CD4-positive, alpha-beta T cell treated with Interleukin-2 at 100 ng/mL for 4 hours (primary cell): ENCODE results near the gene SRPK1.
"Not testable (repeated sequence)": the region's sequence is repeated elsewhere in the genome, so short reads cannot be mapped to it uniquely, and the experiment has no call there.

Source experiments
- DNase-seq: peaks from one replicate; pipeline ENCODE4 v3.0.0-alpha.2; 2020; ENCODE audit warnings: low spot score

Gene SRPK1

GRCh38 chr6:35920793-35921732, at the start of gene SRPK1:
Gene SRPK1, minus strand, starts transcription at chr6:35921098. Its CDS starts 42 bp downstream, at chr6:35921056.
- peak; percentile 85 for DNase-seq

DNA sequence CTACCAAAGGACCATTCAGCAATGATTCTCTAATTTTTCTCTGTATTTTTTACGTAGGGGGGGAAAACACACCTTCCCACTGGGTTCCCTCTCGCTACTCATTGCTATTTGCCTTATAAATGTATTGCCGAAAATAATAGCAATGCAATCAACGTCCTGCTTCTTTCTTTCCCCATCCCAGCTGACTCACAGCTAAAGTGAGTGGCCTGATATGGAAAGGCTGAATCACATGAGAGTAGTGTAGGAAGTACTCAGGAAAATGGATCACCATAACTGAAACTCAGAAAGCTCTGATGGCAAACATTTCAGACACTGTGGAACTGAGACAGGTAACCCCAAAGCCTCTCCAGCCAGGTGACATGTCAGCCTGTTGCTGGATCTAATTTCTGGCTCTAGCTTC, 49.3 kb upstream of the SRPK1 start:
- DNase-seq = no peak

DNA sequence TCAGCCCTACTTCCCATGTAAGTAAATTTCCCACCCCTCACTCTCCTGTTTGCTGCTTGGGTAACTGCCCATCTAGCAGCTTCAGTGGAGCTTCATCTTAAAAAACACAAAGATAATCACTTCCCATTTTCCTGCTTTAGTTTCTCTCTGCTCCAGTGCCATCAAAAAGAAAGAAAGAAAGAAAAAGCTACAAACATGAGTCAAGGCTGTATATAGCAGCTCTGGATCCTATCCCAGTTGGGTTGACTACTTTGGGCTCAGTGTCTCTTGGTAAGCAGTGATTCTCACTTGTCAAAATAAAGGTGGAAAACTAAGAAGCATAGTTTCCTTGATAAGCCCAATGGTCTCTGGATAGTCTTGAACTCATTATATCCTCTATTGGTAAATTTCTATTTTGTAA, 48.7 kb upstream of the SRPK1 start:
- DNase-seq = no peak

DNA sequence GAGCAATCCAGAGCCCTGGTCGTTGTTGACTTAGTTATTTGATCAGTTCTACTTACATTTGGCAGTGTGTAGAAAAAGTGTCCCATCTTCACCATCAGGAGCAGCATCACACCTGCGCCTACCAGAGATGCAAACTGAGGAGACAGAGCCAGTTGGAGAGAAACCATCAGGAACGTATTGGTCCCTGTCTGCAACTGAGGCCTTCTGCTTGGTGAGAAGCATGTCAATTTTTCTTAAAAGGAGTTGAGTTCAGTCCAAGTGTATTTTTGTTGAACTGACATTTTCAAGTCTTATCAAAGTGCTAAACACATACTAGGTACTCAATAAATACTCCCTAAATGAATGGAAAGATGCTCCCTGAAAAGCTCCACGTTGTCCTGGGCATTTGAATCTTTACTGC, 47.9 kb upstream of the SRPK1 start:
- no peak for DNase-seq

- no peak for DNase-seq
These were observed 46.3 kb upstream of the SRPK1 start for GRCh38 chr6:35967076-35967774.

- no peak for DNase-seq
These were observed 42.1 kb upstream of the SRPK1 start for GRCh38 chr6:35962779-35963560.

DNA sequence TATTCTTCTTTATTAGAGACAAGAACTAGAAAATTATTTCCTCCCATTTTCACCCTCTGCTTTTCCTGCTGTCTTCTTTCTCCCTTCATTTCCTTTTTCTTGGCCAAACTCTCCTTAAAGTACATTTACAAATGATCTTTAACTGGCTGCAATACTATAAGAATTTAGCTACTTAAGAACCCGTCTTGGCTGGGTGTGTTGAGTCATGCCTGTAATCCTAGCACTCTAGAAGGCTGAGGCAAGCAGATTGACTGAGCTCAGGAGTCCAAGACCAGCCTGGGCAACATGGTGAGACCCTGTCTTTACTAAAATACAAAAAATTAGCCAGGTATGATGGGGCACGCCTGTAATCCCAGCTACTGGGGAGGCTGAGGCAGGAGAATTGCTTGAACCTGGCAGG, 39.3 kb upstream of the SRPK1 start:
- DNase-seq = no peak

DNA sequence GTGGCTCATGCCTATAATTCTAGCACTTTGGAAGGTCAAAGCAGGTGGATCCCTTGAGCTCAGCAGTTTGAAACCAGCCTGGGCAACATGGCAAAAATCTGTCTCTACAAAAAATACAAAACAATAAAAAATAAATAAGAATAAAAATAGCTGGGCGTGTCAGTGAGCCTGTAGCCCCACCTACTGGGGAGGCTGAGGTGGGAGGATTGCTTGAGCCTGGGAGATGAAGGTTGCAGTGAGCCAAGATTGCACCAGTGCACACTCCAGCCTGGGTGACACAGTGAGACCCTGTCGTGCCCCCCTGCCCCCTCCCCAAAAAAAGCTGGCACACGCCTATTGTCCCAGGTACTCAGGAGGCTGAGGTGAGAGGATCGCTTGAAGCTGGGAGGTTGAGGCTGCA, 35.1 kb upstream of the SRPK1 start:
- DNase-seq = no peak

DNA sequence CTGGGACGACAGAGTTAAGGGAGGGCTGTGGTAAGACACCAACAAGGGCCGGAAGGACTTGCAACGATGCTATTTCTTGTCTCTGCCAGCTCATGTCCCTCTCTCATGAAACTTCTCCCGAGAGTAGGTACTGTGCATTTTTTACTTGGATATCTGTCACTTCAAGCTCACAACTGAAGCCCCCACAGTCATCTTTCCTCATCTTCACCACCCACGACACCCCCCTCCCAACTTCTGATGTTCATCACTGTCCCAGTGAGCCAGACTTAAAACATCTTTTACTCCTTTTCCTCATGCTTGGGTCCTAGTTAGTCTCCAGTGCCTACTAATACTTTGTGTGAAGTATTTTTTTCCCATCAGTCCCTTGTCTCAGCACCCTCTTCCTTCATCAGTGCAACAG, 34.6 kb upstream of the SRPK1 start:
- no peak for DNase-seq

- DNase-seq = no peak
These were observed 34.2 kb upstream of the SRPK1 start for GRCh38 chr6:35955071-35955470.

DNA sequence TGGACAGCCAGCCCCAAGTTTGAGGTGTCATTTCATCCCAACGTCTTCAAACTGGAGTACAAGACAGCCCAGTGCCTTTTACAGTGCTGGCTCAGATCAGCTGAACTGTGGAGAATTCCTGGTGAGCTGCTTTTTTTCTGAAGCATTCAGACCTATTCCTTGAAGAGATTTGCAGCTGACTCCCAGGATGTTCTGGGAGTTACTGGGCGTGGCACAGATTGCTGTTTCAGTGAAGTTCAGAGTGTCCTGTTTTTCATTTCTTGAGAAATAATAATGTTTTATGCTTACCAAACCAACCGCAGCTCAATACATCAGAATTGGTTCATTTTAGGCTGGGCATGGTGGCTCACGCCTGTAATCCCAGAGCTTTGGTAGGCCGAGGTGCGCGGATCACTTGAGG, 33.4 kb upstream of the SRPK1 start:
- no peak for DNase-seq

DNA sequence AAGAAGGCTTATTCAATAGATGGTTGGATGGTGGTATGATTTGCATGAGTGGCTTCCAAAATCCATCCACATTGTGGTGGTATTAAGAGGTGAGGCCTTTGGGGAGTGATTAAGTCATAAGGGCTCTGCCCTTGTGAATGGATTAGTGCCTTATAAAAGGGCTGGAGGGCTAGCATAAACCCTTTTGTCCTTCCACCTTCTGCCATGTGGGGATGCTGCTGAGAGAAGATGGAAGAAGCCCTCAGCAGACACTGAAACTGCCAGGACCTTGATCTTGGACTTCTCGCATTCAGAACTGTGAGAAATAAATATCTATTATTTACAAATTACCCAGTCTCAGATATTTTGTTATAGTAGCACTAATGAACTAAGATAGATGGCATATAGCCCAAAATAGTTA, 27.8 kb upstream of the SRPK1 start:
- DNase-seq = no peak

- DNase-seq = no peak
These were observed 24.7 kb upstream of the SRPK1 start for GRCh38 chr6:35945650-35946025.

- DNase-seq = no peak
These were observed 22.5 kb upstream of the SRPK1 start for GRCh38 chr6:35943390-35943789.

DNA sequence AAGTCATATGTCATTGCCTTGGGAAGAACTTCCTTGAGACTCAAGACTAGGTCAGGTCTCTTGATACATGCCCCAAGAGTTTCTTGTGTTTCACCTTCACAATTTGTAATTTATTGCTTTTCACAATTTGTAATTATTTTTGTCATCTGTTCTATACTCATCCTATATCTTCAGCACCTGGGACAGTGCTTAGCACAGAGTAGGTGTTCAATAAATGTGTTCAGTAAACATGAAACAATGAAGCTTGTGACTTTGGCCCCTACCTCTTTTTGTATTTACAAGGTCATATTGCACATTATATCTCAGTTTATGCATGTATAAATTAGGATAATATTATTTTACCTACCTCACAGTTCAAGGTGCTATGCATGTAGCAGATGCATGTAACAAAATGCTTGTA, 21.5 kb upstream of the SRPK1 start:
- no peak for DNase-seq

DNA sequence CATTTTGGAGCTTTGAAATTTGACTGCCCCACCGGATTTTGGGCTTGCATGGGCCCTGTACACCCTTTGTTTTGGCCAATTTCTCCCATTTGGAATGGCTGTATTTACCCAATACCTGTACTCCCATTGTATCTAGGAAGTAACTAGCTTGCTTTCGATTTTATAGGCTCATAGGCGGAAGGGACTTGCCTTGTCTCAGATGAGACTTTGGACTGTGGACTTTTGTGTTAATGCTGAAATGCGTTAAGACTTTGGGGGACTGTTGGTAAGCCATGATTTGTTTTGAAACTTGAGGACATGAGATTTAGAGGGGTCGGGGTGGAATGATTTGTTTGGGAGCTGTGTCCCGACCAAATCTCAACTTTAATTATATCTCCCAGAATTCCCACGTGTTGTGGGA, 20.3 kb upstream of the SRPK1 start:
- DNase-seq = not testable (repeated sequence)

DNA sequence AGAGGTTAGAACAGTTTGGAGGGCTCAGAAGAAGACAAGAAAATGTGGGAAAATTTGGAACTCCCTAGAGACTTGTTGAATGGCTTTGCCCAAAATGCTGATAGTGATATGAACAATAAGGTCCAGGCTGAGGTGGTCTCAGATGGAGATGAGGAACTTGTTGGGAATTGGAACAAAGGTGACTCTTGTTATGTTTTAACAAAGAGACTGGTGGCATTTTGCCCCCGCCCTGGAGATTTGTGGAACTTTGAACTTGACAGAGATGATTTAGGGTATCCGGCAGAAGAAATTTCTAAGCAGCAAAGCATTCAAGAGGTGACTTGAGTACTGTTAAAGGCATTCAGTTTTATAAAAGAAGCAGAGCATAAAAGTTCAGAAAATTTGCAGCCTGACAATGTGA, 19.1 kb upstream of the SRPK1 start:
- not testable (repeated sequence) for DNase-seq

GRCh38 chr6:35939259-35939658, 18.4 kb upstream of the SRPK1 start:
- DNase-seq = not testable (repeated sequence)

GRCh38 chr6:35936681-35937359, 15.9 kb upstream of the SRPK1 start:
- no peak for DNase-seq

DNA sequence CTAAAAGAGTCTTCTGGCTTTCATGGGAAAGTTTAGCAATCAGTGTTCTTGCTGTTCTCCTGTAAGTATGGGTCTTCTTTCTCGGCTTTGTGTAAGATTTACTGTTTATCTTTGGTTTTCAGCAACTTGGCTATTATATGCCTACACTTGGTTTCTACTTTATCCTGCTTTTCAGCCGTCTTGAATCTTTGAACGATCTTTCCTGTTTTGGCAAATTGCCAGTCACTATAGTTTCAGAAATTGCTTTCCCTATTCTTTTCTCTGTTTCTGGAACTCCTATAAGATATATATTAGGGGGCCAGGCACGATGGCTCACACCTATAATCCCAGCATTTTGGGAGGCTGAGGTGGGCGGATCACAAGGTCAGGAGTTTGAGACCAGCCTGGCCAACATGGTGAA, 14.6 kb upstream of the SRPK1 start:
- DNase-seq = no peak

- DNase-seq = no peak
These were observed 12.9 kb upstream of the SRPK1 start for GRCh38 chr6:35933844-35934243.

- DNase-seq = not testable (repeated sequence)
These were observed 11.0 kb upstream of the SRPK1 start for GRCh38 chr6:35931873-35932272.
